ENCODE data around the gene EOMES. TPM values are rescaled to one million over a fixed set of nuclear protein-coding genes. Genes with fewer than 3 reads are reported as not detected.

The EOMES gene
- total RNA-seq, 4 donors from 2014 or later, result 0.40 TPM; not detected in 3

DNA sequence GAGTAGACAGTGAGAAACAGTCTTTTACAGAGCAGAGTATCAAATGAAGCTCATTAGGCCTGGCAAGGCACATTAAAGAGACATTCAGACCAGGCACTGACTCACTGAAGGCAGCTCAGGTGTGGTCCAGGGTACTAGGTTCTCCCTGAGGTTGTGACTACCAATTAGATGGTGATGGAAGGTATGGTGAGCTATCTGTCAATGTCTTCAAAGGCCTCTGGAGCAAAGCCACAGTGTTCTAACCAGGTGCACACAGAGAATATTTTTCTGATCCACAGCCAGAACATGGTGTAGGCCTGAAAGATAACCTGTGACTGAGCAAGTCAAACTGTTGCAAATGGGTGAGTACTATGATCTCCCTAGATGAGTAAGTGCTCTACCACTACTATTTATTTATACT is 51.5 kb downstream of the EOMES start:
- Histone ChIP-seq H3K27me3 (no peaks in the 10 kb centered on the region), H3K27ac (no peak overlapping the region), H3K4me3 (replicated peaks in 1 of 3) (no peak overlapping the region), H3K36me3 (no peaks in the 10 kb centered on the region), H3K9me3 (no peaks in the 10 kb centered on the region), H3K4me1 (no peaks in the 10 kb centered on the region)
- intact Hi-C loops (cut with DNase I), result no loop called here
- TF ChIP-seq POLR2A (IDR thresholded peaks at IDR 0.05), result no peak
- TF ChIP-seq, protein P1, sequence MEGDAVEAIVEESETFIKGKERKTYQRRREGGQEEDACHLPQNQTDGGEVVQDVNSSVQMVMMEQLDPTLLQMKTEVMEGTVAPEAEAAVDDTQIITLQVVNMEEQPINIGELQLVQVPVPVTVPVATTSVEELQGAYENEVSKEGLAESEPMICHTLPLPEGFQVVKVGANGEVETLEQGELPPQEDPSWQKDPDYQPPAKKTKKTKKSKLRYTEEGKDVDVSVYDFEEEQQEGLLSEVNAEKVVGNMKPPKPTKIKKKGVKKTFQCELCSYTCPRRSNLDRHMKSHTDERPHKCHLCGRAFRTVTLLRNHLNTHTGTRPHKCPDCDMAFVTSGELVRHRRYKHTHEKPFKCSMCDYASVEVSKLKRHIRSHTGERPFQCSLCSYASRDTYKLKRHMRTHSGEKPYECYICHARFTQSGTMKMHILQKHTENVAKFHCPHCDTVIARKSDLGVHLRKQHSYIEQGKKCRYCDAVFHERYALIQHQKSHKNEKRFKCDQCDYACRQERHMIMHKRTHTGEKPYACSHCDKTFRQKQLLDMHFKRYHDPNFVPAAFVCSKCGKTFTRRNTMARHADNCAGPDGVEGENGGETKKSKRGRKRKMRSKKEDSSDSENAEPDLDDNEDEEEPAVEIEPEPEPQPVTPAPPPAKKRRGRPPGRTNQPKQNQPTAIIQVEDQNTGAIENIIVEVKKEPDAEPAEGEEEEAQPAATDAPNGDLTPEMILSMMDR (IDR thresholded peaks at IDR 0.05), result no peak
- DNase-seq, result no peak

DNA sequence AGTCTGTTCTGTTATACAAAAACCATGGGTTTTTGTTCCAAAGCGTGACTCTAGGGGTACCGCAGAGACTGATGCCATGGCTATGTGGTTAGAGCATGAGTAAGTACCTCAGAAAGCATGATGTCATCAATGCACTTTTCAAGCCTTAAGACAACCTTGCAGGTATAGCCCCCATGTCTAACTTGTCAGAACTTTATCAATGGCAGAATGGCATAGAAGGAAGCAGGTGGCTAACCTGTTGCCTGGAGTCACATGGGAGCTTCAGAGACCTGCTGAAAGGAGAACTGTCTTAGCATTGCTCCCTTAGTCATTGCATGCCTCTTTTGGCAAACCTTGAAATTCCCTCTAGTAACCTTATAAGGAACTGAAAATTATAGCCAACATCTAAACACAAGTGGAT is 52.5 kb downstream of the EOMES start:
- TF ChIP-seq POLR2A (IDR thresholded peaks at IDR 0.05), result no peak
- TF ChIP-seq, protein P1 (IDR thresholded peaks at IDR 0.05), result no peak
- H3K4me1 ChIP-seq, result no peaks in the 10 kb centered on the region
- 87 to 95% methylated on average over 2 of the region's 2 CpGs for WGBS, 2 donors
- no peaks in the 10 kb centered on the region for H3K9me3 ChIP-seq
- no peak for DNase-seq
- H3K4me3 ChIP-seq (replicated peaks in 1 of 3), result no peak overlapping the region
- H3K36me3 ChIP-seq, result no peaks in the 10 kb centered on the region
- no peak overlapping the region for H3K27ac ChIP-seq
- H3K27me3 ChIP-seq, result no peaks in the 10 kb centered on the region
- intact Hi-C loops (cut with DNase I), result loop anchor here (10.0 kb wide), 1 partner anchor 315 kb away; no protein-coding TSS in a partner anchor

DNA sequence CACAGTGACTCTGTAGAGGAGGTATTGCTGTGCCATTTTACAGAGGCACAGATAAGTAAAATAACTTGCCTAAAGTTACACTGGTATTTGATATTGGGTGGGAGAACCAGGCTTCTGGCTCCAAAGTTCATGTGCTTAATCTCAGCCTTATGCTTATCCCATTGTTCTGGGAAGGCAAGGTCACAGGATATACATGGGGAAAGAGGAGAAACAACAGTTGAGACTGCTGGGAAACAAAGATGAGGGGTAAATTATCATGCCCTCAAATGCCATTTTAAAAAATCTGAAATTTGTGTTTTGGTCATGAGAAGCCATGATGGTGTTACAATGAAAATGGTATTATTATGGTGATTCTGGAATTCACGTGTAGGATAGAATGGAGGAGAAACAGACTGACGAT is 54.4 kb downstream of the EOMES start:
- WGBS, 2 donors, result 68 to 73% methylated on average over 2 of the region's 2 CpGs

DNA sequence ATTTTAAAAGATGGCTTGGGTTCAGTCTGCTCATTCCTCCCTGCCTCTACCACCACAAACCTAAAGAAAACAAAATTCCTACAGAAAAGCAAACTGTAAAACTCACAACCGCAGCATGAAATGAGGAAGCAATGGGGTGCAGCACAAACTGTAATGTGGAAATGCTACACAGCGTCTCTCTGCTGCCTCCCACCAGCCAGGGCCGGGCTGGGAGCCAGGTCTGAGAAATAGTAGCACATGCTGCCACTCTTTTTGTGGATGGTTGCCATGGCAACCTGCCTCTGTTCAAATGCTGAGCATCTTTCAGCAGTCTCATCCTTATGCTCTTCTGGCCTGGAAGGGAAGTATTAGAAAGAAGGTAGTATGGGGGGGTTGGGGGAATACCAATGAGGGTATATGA is 55.4 kb downstream of the EOMES start:
- TF ChIP-seq, protein P1 (IDR thresholded peaks at IDR 0.05), result no peak
- TF ChIP-seq POLR2A (IDR thresholded peaks at IDR 0.05), result no peak
- DNase-seq, result peak; percentile 5 to 27

More for the DNA sequence above, 54.4 kb downstream of the EOMES start:
- no peak for TF ChIP-seq POLR2A (IDR thresholded peaks at IDR 0.05)
- TF ChIP-seq, protein P1 (IDR thresholded peaks at IDR 0.05), result no peak
- H3K9me3 ChIP-seq, result no peaks in the 10 kb centered on the region
- H3K27ac ChIP-seq, result no peak overlapping the region
- no peak for DNase-seq
- no peak overlapping the region for H3K4me3 ChIP-seq (replicated peaks in 1 of 3)
- no peaks in the 10 kb centered on the region for H3K4me1 ChIP-seq
- H3K27me3 ChIP-seq, result no peaks in the 10 kb centered on the region
- H3K36me3 ChIP-seq, result no peaks in the 10 kb centered on the region
- intact Hi-C loops (cut with DNase I), result loop anchor here (10.0 kb wide), 1 partner anchor 313 kb away; no protein-coding TSS in a partner anchor

DNA sequence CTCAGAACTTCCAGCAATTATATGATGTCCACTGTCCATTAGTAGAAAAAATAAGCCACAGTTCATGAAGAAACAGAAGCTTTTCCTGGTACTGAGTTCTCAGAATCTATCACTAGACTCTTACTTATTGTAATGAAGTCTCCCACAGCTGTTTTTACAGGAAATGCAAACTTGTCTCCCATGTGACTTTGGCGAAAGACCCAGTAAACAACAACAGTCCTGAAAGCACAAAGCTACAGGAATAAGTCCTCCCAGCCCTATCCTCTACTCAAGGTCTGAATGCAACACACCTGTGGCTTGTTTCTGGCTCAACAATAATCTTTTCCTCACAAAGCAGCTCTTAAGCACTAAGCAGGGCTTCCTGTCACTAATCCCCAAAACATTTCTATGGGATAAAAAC is 55.9 kb downstream of the EOMES start:
- DNase-seq, result no peak
- WGBS, 2 donors, result 45 to 54% methylated on average over 1 of the region's 1 CpG
- Histone ChIP-seq H3K4me1 (no peaks in the 10 kb centered on the region), H3K4me3 (replicated peaks in 1 of 3) (no peak overlapping the region), H3K36me3 (no peaks in the 10 kb centered on the region), H3K9me3 (no peaks in the 10 kb centered on the region), H3K27me3 (no peaks in the 10 kb centered on the region), H3K27ac (no peak overlapping the region)
- no peak for TF ChIP-seq POLR2A (IDR thresholded peaks at IDR 0.05)
- TF ChIP-seq, protein P1 (IDR thresholded peaks at IDR 0.05), result no peak
- intact Hi-C loops (cut with DNase I), result loop anchor here (10.0 kb wide), 1 partner anchor 311 kb away; no protein-coding TSS in a partner anchor

More for the DNA sequence above, 55.4 kb downstream of the EOMES start:
- Histone ChIP-seq H3K27me3 (no peaks in the 10 kb centered on the region), H3K36me3 (no peaks in the 10 kb centered on the region), H3K27ac (no peak overlapping the region), H3K9me3 (no peaks in the 10 kb centered on the region), H3K4me3 (replicated peaks in 1 of 3) (no peak overlapping the region), H3K4me1 (no peaks in the 10 kb centered on the region)
- intact Hi-C loops (cut with DNase I), result loop anchor here (10.0 kb wide), 1 partner anchor 312 kb away; no protein-coding TSS in a partner anchor
- WGBS, 2 donors, result 13 to 17% methylated on average over 3 of the region's 3 CpGs

Other genes with a start within 250 kb of the EOMES start
- gene SLC4A7, start 237.9 kb downstream of the EOMES start, total RNA-seq, result 10 to 100 TPM; 22.0 to 47.6 (median 32.3) TPM